H9 (cell line): ENCODE results near the gene PLS1. TPM values are rescaled to one million over a fixed set of nuclear protein-coding genes. Genes with fewer than 3 reads are reported as not detected.

Source experiments
- DNase-seq: peaks from one replicate; pipeline ENCODE4 v3.0.0-alpha.2; 2017
- H2AFZ ChIP-seq: one replicate; pipeline ENCODE4 v1.6.1; 2013; ENCODE audit warnings: mild to moderate bottlenecking, low read length, control low read depth, moderate library complexity
- H2AK5ac ChIP-seq: 2 replicates; pipeline ENCODE4 v1.6.1; 2013; ENCODE audit warnings: low read length, control low read depth, mixed read lengths; ENCODE audit not compliant: insufficient read length
- H2BK120ac ChIP-seq: one replicate; pipeline ENCODE4 v1.6.1; 2013; ENCODE audit warnings: low read depth, mild to moderate bottlenecking, low read length, control low read depth, inconsistent platforms; ENCODE audit not compliant: poor library complexity, severe bottlenecking
- H2BK12ac ChIP-seq: 2 replicates; pipeline ENCODE4 v1.6.1; 2013; ENCODE audit warnings: low read length, control low read depth, mixed read lengths, low read depth; ENCODE audit not compliant: insufficient read length
- H2BK15ac ChIP-seq: 2 replicates; pipeline ENCODE4 v1.6.1; 2013; ENCODE audit warnings: low read depth, low read length, control low read depth
- H2BK20ac ChIP-seq: one replicate; pipeline ENCODE4 v1.6.1; 2013; ENCODE audit warnings: low read depth, mild to moderate bottlenecking, low read length, control low read depth, inconsistent platforms; ENCODE audit not compliant: poor library complexity, severe bottlenecking
- H2BK5ac ChIP-seq: 2 replicates; pipeline ENCODE4 v1.6.1; 2013; ENCODE audit warnings: low read length, control low read depth, mixed read lengths; ENCODE audit not compliant: insufficient read length
- H3K14ac ChIP-seq: 2 replicates; pipeline ENCODE4 v1.6.1; 2013; ENCODE audit warnings: low read length, control low read depth; ENCODE audit not compliant: insufficient read depth
- H3K18ac ChIP-seq: 2 replicates; pipeline ENCODE4 v1.6.1; 2013; ENCODE audit warnings: low read depth, mild to moderate bottlenecking, mixed read lengths, low read length, control low read depth; ENCODE audit not compliant: insufficient read length
- H3K23ac ChIP-seq: 2 replicates; pipeline ENCODE4 v1.6.1; 2013; ENCODE audit warnings: low read length, control low read depth, mixed read lengths, low read depth; ENCODE audit not compliant: insufficient read length
- H3K23me2 ChIP-seq: 2 replicates; pipeline ENCODE4 v1.6.1; 2013; ENCODE audit warnings: low read depth, mild to moderate bottlenecking, mixed read lengths, low read length, control low read depth; ENCODE audit not compliant: insufficient read length, poor library complexity, severe bottlenecking
- H3K27ac ChIP-seq: 2 replicates; pipeline ENCODE4 v1.5.1; 2013; ENCODE audit warnings: low read length, control low read depth, mixed read lengths, low read depth; ENCODE audit not compliant: insufficient read length
- H3K27me3 ChIP-seq: 2 replicates; pipeline ENCODE4 v1.6.1; 2013; ENCODE audit warnings: low read length, control low read depth, inconsistent platforms; ENCODE audit not compliant: insufficient read depth
- H3K4ac ChIP-seq: 2 replicates; pipeline ENCODE4 v1.6.1; 2013; ENCODE audit warnings: low read depth, mild to moderate bottlenecking, control low read depth, inconsistent platforms, low read length, moderate library complexity
- H3K4me1 ChIP-seq: 2 replicates; pipeline ENCODE4 v1.6.1; 2013; ENCODE audit warnings: low read length, control low read depth, inconsistent platforms; ENCODE audit not compliant: insufficient read depth
- H3K4me2 ChIP-seq: 2 replicates; pipeline ENCODE4 v1.6.1; 2013; ENCODE audit warnings: low read length, control low read depth, mixed read lengths; ENCODE audit not compliant: insufficient read length, insufficient read depth
- H3K56ac ChIP-seq: 2 replicates; pipeline ENCODE4 v1.6.1; 2013; ENCODE audit warnings: low read depth, mild to moderate bottlenecking, mixed read lengths, low read length, control low read depth; ENCODE audit not compliant: insufficient read length
- H3K79me1 ChIP-seq: 2 replicates; pipeline ENCODE4 v1.6.1; 2013; ENCODE audit warnings: low read depth, mild to moderate bottlenecking, moderate library complexity, low read length, control low read depth, inconsistent platforms; ENCODE audit not compliant: insufficient read depth, poor library complexity, severe bottlenecking
- H3K79me2 ChIP-seq: 2 replicates; pipeline ENCODE4 v1.6.1; 2013; ENCODE audit warnings: low read length, control low read depth, inconsistent platforms; ENCODE audit not compliant: insufficient read depth
- H3K9ac ChIP-seq: 2 replicates; pipeline ENCODE4 v1.6.1; 2013; ENCODE audit warnings: low read length, control low read depth, mixed read lengths; ENCODE audit not compliant: insufficient read length; ENCODE audit errors: extremely low read depth
- H3K9me3 ChIP-seq: one replicate; pipeline ENCODE4 v1.6.1; 2013; ENCODE audit warnings: low read depth, low read length, inconsistent platforms; ENCODE audit not compliant: control insufficient read depth
- H3T11ph ChIP-seq: one replicate; pipeline ENCODE4 v1.6.1; 2013; ENCODE audit warnings: mild to moderate bottlenecking, low read length, control low read depth, inconsistent platforms
- H4K20me1 ChIP-seq: one replicate; pipeline ENCODE4 v1.6.1; 2013; ENCODE audit not compliant: control insufficient read depth, insufficient read length, insufficient read depth
- H4K5ac ChIP-seq: 2 replicates; pipeline ENCODE4 v1.6.1; 2013; ENCODE audit warnings: low read depth, mild to moderate bottlenecking, mixed read lengths, low read length, control low read depth; ENCODE audit not compliant: insufficient read length
- H4K8ac ChIP-seq: replicated peaks from 2 replicates; pipeline ENCODE4 v1.6.1; 2013; ENCODE audit warnings: low read length, control low read depth, mixed read lengths, low read depth; ENCODE audit not compliant: insufficient read length
- H4K91ac ChIP-seq: 2 replicates; pipeline ENCODE4 v1.6.1; 2013; ENCODE audit warnings: low read depth, mild to moderate bottlenecking, moderate library complexity, mixed read lengths, low read length, control low read depth; ENCODE audit not compliant: insufficient read length
- H3K27ac Mint-ChIP-seq, 3 experiments: 2 replicates in 2 of 3; 3 replicates in 1 of 3; pipeline ENCODE4 v1.8.0; 2020 to 2021; ENCODE audit warnings: mixed read lengths in 3 of 3, mild to moderate bottlenecking in 1 of 3, moderate library complexity in 1 of 3
- H3K27me3 Mint-ChIP-seq: 2 replicates; pipeline ENCODE4 v1.8.0; 2021; ENCODE audit warnings: low read depth, mild to moderate bottlenecking, moderate library complexity, mixed read lengths
- H3K36me3 Mint-ChIP-seq, 3 experiments: 2 replicates in 2 of 3; 3 replicates in 1 of 3; pipeline ENCODE4 v1.8.0; 2020 to 2021; ENCODE audit warnings: low read depth in 3 of 3, mixed read lengths in 3 of 3; ENCODE audit not compliant: insufficient read depth in 1 of 3
- H3K4me1 Mint-ChIP-seq, 2 experiments: 2 replicates each; pipeline ENCODE4 v1.8.0; 2020; ENCODE audit warnings: mixed read lengths in 2 of 2
- H3K4me3 Mint-ChIP-seq, 2 experiments: 2 replicates in 1 of 2; 3 replicates in 1 of 2; pipeline ENCODE4 v1.8.0; 2020 to 2021; ENCODE audit warnings: mild to moderate bottlenecking in 2 of 2, mixed read lengths in 2 of 2, moderate library complexity in 1 of 2
- H3K9me3 Mint-ChIP-seq, 2 experiments: 2 replicates in 1 of 2; 3 replicates in 1 of 2; pipeline ENCODE4 v1.8.0; 2020; ENCODE audit warnings: mild to moderate bottlenecking in 2 of 2, mixed read lengths in 2 of 2, moderate library complexity in 1 of 2
- CTCF ChIP-seq: fragments of 200-600 bp; sonication (generic); conservative IDR thresholded peaks from 3 replicates; pipeline ENCODE4 v1.8.0; 2021; ENCODE audit warnings: antibody characterized with exemption, mild to moderate bottlenecking
- WGBS: extraction: QIAGEN DNeasy Blood & Tissue Kit; methylation state at CpG from one replicate; pipeline ENCODE4 v1.1.7; 2013; ENCODE audit warnings: missing lambda C conversion rate, low lambda C conversion rate, mixed read lengths; ENCODE audit not compliant: insufficient read length; ENCODE audit errors: extremely low coverage; 5-methylcytosine and 5-hydroxymethylcytosine counted together
- total RNA-seq: library from RNA; stranded (reverse); gene quantifications from 2 replicates; pipeline ENCODE4 v1.2.1, GENCODE V29; 2021

The PLS1 gene
- total RNA-seq, 1 experiment from 2014 or later, result 20.4 TPM

- no peaks in the 10 kb centered on the region for H3K79me2 ChIP-seq
- Mint-ChIP-seq H3K36me3 (peaks cover 2 to 8% (median 6%) of the 10 kb centered on the region in 3 experiments; a peak in 3 of 7 replicates), H3K27me3 (no peaks in the 10 kb centered on the region), H3K9me3 (no peaks in the 10 kb centered on the region), H3K4me3 (no peak overlapping the region), H3K4me1 (no peaks in the 10 kb centered on the region), H3K27ac (no peak overlapping the region)
- H2BK5ac ChIP-seq, result no peak overlapping the region
- H3K27ac ChIP-seq, result no peak overlapping the region
- H3K4ac ChIP-seq, result no peak overlapping the region
- no peaks in the 10 kb centered on the region for H4K20me1 ChIP-seq
- no peak overlapping the region for H2BK20ac ChIP-seq
- no peak overlapping the region for H3K9ac ChIP-seq
- TF ChIP-seq CTCF, result no peak
- DNase-seq, result no peak
- H2AK5ac ChIP-seq, result no peak overlapping the region
- no peak overlapping the region for H4K8ac ChIP-seq
- WGBS, result no CpG with 5 or more reads among the region's 2 CpGs
- no peak overlapping the region for H3K56ac ChIP-seq
- H3K9me3 ChIP-seq, result no peaks in the 10 kb centered on the region
- no peaks in the 10 kb centered on the region for H3K27me3 ChIP-seq
- no peak overlapping the region for H4K5ac ChIP-seq
- no peaks in the 10 kb centered on the region for H3K23me2 ChIP-seq
- no peak overlapping the region for H3K18ac ChIP-seq
- no peak overlapping the region for H2BK15ac ChIP-seq
- no peak overlapping the region for H2BK120ac ChIP-seq
- no peak overlapping the region for H3K14ac ChIP-seq
- H3K23ac ChIP-seq, result no peak overlapping the region
- no peak overlapping the region for H3T11ph ChIP-seq
- H3K79me1 ChIP-seq, result no peaks in the 10 kb centered on the region
- H3K4me2 ChIP-seq, result no peak overlapping the region
- H3K4me1 ChIP-seq, result no peaks in the 10 kb centered on the region
- no peak overlapping the region for H4K91ac ChIP-seq
- H2BK12ac ChIP-seq, result no peak overlapping the region
- no peak overlapping the region for H2AFZ ChIP-seq
Observed at GRCh38 chr3:142676151-142676550, 80.0 kb downstream of the PLS1 start.
